Kidney epithelial cell (primary cell): ENCODE measurements around the gene FUT3. TPM values are rescaled to one million over a fixed set of nuclear protein-coding genes. Genes with fewer than 3 reads are reported as not detected.
A peak's percentile ranks its signal among the peaks of the same experiment; 100 is the strongest.

Experiments used
- DNase-seq: peaks from one replicate; pipeline ENCODE4 v3.0.0-alpha.2; 2010; ENCODE audit warnings: low read depth
- H3K27me3 ChIP-seq: 2 replicates; pipeline ENCODE4 v1.6.0; 2011; ENCODE audit warnings: low read length; ENCODE audit not compliant: control insufficient read depth, insufficient read depth
- H3K36me3 ChIP-seq: 2 replicates; pipeline ENCODE4 v1.5.1; 2011; ENCODE audit warnings: low read length; ENCODE audit not compliant: control insufficient read depth, insufficient read depth
- H3K4me3 ChIP-seq: 2 replicates; pipeline ENCODE4 v1.5.1; 2011; ENCODE audit warnings: low read depth, mild to moderate bottlenecking, control low read depth, low read length
- CTCF ChIP-seq: IDR thresholded peaks from 2 replicates; pipeline ENCODE4 v1.5.1; 2011; ENCODE audit warnings: mild to moderate bottlenecking, moderate library complexity, low read length, control low read depth, inconsistent platforms; ENCODE audit not compliant: insufficient read depth, poor library complexity, severe bottlenecking
- total RNA-seq: library from RNA; depleted of rRNA; stranded (reverse); fragments of >200 nt; gene quantifications from 2 replicates; pipeline ENCODE4 v1.2.3, GENCODE V29; 2015

The FUT3 gene
- total RNA-seq, 1 donor from 2014 or later: 8.8 TPM

DNA sequence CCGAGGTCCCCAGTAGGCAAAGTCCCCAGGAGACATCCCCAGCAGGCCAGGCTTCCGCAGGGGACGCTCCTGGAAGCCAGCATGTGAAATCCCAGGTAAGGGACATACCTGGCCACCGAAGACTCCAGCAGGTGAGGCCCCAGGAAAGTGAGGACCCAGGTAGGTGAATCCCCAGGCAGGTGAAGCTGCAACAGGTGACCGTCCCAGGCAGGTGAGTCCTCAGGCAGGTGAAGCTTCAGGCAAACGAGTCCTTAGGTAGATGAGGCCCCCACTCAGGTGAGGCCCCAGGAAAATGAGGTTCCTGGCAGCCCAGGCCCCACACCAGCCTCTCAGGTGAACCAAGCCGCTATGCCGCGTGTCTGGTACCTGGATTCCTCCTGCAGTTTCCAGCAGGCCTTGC lies 20.1 kb downstream of the FUT3 start:
- Histone ChIP-seq H3K36me3 (no peaks in the 10 kb centered on the region), H3K27me3 (peaks cover 11% of the 10 kb centered on the region), H3K4me3 (no peak overlapping the region)
- no peak for TF ChIP-seq CTCF
- no peak for DNase-seq

DNA sequence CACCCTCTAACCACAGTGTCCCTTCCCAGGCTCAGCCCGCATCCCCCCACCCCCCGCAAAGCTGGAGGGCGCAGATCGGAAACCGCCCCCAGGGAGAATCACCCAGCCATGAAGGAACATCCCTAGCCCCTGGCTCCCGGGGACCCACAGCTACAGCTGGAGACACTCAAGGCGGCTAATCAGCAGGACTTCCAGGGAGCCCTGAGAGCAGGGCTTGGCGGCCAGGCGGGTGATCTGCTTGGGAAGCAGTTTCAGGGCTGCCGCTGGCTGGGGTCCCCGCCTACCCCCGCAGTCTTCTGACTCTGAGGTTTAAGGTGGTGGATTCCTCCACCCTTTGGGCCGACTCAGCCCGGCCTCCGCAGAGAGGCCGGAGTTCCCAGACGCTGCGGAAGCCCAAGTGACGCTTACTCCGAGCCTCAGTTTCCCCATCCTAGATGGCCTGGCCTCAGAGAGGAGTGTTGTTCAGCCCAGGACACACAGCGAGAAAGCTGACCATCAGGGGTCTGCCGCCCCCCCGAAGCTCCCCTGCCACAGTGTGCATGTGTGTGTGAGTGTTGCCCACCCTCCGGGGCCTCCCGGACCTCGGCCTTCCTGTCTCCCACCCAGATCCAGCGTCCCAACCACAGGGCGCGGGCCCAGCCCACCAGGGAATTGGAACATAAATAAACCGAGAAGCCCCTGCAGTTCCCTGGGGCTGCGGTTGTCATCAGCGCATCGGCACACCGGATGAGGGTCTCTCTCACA lies 21.5 kb downstream of the FUT3 start:
- DNase-seq: no peak
- peak overlapping the region; percentile 58 for H3K4me3 ChIP-seq
- peaks cover 9% of the 10 kb centered on the region for H3K27me3 ChIP-seq
- no peaks in the 10 kb centered on the region for H3K36me3 ChIP-seq
- TF ChIP-seq CTCF: no peak

- no peaks in the 10 kb centered on the region for H3K36me3 ChIP-seq
- DNase-seq: no peak
- H3K27me3 ChIP-seq: peaks cover 5% of the 10 kb centered on the region
- TF ChIP-seq CTCF: no peak
- peak overlapping the region; percentile 58 for H3K4me3 ChIP-seq
These were observed 22.3 kb downstream of the FUT3 start for GRCh38 chr19:5828661-5829566.

- H3K27me3 ChIP-seq: peaks cover 5% of the 10 kb centered on the region
- no peaks in the 10 kb centered on the region for H3K36me3 ChIP-seq
- no peak for TF ChIP-seq CTCF
- peak overlapping the region; percentile 58 for H3K4me3 ChIP-seq
- peak; percentile 66 for DNase-seq
These were observed 23.2 kb downstream of the FUT3 start for GRCh38 chr19:5827891-5828660.

DNA sequence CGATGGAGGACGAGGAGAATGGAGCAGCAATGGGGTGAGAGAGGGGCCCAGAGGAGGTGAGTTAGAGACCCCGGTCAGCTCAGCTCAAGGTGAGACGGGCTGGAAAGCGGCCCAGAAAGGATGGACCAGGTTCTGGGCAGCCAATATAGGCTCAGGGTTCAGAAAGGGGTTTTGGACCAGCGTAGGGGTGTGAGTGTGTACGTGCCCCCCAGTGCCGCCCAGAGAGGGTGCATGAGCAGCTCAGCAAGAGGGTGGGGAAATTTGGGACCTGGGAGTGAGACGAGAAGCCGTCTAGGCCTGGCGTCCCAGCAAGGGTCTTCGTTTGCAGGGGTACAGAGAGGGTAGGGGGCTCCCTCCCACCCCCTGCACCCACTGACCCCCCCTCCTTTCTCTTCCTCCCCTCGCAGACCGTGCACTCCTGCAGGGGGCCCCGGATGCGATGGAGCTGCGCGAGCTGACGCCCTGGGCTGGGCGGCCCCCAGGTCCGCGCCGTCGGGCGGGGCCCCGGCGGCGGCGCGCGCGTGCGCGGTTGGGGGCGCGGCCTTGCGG lies 23.8 kb downstream of the FUT3 start:
- no peak for DNase-seq
- H3K4me3 ChIP-seq: peak overlapping the region; percentile 58
- no peaks in the 10 kb centered on the region for H3K36me3 ChIP-seq
- peaks cover 8% of the 10 kb centered on the region for H3K27me3 ChIP-seq
- no peak for TF ChIP-seq CTCF
